Measurements from ENCODE around the gene AMBRA1.

The AMBRA1 gene

DNA sequence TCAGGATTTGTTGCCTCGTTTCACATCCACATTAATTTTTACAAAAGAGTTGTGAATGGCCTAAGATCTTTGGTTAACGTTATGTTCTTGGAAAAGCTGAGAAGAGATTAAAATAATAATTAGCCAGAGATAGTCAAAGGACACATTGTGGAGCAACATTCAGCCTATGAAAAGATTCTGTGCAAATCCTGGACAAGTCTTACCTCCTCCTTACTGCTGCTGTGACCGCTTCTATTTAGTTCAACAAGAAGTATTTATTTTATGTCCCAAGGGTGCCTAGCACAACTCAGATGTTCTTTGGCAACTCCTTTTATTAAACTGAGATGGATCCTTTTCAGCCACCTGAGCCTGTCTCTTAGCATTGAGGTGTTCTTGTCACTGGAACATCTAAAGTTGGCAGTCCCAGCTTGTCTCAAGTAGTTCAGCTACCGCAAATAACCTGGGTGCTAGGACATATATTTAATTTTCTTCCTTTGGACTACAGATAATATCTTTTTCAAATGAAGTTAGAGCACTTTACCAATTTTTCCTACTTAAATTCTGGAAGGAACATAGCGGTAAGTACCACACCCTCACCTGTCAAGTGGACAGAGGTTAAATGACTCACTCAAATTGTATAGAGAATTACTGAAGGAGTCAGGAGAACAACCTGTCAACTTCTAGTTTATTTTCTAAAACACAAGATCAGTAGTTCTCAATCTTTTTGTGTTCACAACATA lies 121.7 kb downstream of the AMBRA1 start:
- DNase-seq, result no peak

DNA sequence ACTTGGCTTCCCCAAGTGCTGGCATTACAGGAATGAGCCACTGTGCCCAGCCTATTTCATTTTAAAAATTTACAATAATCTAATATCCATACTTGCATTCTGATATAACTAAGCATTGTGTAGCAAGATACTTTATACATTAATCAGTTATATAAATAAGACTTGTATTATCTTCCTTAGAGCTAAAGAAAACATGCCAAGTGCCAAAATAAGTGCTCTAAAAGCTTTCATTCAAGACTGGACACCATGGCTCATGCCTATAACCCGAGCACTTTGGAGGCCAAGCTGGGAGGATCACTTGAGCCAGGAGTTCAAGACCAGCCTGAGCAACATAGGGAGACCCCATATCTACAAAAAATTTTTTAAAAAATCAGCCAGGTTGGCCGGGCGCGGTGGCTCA lies 123.9 kb downstream of the AMBRA1 start:
- DNase-seq, result no peak

DNA sequence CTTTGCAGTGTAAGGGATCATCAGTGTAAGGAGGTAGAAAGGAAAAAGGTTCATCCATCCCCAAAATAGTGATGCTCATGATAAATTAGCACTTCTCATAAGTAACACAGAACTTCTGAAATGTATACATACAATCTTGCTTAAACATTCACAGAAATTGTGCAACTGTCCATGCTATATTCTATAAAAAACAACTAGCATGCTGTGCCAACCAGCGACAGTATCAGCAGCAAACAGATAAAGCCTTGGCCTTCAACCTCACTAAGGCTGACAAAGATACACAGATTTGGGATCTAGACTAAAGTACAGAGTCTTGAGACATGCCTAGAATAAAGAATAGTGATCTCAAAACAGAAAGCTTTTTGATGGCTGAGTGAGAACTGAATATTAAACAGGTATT lies 128.1 kb downstream of the AMBRA1 start:
- DNase-seq, result no peak

DNA sequence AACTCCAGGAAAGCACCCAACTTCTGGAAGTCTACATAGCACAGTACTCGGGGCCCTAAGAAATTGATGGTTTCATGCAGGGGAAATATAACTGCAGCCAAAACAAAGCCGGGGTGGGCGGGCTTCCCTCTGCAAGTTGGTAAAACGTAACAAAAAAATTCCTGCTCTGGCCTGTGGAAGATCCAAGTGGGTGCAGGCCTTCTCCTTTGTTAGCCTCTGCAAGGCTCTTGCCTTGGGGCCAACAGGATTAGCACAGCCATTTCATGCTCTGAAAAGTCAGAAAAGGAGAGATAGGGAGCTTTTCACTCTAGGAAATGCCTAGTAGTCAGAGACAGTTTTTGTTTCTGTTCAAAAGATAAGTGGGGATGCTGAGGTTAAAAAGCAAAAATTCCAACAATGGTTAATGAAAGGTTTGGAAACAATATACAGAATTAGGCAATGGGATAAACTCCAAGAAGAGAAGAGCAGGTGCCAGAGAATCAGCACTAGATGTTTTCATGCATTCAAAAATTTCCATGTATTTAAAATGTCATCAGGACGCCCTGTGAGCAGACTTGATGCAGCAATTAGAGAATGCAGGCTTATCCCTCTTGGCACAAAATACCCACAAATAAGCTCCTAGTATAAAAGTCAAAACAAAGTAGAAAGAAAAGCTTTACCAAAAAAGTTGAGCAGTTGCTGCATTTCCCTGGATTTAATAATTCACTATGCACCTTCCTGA lies 130.0 kb downstream of the AMBRA1 start:
- no peak for DNase-seq

DNA sequence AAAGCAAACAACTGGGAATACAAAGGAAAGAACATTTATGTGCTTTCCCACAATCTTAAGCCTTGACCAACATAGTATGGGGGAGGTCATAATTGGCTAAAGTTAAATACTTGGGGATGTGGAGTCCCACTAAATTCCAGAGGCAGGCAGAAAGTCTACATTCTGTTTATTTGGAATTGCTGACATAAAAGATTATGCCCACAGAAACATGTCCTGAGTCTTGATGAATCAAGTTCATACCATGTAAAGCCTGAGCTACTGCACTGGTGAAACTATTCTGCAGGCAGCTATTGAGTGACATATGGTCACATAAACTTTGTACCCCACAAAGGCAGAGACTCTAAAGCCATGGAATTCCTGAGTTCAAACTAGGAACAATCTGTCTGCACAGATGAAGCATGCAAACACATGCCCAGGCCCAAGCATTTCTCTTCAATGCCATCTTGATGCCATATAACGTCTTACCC lies 132.3 kb downstream of the AMBRA1 start:
- no peak for DNase-seq

DNA sequence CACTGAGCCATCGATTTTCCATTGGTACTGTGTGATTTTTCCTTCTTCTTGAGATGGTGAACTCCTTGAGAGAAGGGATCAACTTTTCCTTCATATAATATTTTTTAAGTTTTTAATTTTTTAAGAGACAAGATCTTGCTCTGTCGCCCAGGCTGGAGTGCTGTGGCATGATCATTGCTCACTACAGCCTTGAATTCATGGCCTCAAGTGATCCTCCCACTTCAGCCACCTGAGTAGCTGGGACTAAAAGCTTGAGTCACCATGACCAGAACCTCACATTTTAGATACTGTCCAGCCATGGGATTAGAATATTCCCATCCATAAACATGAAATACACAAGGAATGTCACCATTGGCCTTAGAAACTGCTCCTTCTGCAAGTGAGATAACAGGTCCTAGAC lies 135.3 kb downstream of the AMBRA1 start:
- no peak for DNase-seq

DNA sequence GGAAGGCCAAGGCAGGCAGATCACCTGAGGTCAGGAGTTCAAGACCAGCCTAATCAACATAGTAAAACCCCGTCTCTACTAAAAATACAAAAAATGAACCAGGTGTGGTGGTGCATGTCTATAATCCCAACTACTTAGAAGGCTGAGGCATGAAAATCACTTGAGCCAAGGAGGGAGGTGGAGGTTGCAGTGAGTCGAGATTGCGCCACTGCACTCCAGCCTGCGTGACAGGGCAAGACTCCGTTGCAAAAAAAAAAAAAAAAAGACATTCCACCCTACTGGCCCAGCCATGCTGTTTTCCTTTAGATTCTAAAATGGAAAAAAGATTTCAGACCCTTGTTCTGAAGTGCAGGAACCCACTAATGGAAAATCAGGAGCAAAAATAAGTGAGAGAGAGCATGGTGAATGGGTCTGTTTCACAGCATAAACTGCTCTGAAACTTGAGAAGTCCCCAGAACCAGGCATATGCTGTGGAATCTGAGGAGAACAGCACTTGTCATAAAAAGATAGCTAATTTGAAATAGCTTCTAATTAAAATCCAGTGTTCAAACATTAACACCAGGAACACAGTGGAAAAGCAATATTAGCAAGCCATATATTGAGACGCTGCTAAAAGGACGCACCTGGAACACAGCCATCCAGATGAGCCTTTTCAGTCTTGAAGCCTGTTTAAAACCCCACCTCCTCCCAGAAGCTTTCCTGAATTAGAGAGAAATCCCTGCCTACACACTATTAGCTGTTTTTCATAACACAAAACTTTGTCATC lies 136.0 kb downstream of the AMBRA1 start:
- no peak for DNase-seq

DNA sequence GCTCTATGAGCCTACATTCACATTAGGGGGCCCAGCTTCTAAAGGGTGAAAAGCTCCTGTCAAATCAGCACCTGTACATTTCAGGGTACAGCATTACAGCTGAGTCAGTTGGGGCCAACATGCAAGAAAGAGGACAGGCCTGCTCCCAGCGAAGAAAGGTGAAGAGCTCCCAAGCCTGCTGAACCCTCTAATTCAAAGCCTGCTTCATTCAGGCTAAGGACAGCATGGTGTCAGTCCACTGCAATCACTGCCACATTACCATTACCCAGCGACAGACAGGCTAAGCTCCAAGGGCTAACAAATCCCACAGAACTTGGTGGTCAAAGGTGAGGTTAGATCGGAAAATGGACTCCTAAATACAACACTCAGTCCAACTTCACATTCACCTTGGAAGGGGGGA lies 136.8 kb downstream of the AMBRA1 start:
- DNase-seq, result no peak

DNA sequence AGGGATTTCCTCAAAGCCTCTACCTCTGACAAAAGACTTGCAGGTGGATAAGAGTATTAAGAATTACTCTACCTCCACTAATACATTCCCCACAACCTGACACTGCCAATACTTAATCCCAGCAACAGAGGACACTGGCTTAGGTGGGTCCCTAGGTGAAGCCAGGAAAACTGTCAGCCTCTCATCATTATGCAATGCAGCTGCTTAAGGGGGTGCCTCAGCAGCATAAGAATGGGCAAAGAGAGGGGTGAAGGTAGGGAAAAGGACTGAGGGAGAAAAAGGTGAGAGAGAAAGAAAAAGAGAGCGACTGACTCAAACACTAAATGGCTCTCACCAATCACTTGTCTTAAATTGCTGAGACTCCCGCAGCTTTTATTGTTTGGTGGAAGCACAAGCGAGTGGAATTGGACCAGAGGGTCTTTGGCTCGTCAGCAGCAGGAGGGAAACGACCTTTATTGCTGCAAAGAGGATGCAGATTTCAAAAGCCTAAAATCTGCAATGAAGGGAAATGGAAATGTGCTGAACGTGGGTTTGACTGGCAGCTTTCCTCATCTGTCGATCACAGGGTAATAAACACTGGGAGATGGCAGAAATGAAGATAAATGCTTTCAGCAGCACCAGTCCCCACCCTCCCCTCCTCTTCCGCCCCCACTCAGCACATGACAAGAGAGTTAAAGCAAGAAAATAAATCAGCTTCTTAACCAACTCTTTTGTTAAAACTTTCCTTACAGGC lies 137.4 kb downstream of the AMBRA1 start:
- no peak for DNase-seq

DNA sequence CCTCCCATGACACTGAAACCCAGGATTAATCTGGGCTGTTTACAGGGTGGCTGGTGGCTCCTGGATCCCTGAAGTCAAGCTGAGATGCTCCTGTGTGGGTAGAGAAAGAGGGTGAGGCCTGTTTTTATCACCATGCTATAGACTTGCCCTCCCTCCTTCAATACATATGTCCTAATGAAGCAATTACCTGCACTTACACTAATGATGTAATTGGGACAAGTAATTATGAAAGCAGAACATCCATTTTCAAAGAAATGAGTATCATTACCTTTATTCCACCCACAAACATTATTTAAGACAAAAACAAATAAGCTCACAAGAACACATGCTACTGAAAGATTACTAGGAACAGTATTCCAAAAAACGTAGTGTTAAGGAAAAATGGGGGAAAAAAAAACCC lies 138.0 kb downstream of the AMBRA1 start:
- no peak for DNase-seq

DNA sequence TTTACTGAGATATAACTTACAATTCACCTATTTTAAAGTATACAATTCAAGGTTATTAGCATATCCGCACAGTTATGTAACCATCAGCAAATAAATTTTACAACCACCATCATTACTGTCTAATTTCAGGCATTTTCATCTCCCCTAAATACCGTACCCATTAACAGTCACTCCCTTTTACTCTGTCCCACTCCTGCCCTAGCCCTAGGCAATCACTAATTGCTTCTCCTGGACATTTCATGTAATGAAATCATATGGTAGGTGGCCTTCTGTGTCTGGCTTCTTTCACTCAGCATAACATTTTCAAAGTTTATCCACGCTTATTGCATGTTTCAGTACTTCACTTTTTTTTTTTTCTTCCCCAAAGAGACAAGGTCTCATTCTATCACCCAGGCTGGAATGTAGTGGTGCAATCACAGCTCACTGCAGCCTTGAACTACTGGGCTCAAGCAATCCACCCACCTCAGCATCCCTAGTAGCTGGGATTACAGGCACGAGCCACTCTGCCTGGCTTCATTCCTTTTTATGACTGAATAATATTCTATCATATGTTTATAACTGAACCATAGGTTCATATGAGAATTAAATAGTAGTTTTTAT lies 140.8 kb downstream of the AMBRA1 start:
- no peak for DNase-seq

DNA sequence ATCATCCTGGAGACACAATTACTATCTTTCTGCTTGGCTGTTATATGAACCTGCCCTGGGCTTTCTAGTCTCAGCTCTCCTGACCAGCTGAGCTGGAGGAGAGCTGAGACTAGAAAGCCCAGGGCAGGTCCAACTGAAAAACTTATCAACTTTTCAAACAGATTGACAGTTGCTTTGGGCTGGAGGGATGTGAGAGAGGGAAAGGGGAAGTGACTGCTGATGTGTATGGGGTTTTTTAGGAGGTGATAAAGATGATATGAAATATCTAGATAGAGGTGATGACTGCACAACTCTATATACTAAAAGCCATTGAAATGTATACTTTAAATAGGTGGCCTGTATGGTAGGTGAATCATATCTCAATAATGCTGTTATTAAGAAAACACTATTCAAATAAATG lies 142.1 kb downstream of the AMBRA1 start:
- no peak for DNase-seq

DNA sequence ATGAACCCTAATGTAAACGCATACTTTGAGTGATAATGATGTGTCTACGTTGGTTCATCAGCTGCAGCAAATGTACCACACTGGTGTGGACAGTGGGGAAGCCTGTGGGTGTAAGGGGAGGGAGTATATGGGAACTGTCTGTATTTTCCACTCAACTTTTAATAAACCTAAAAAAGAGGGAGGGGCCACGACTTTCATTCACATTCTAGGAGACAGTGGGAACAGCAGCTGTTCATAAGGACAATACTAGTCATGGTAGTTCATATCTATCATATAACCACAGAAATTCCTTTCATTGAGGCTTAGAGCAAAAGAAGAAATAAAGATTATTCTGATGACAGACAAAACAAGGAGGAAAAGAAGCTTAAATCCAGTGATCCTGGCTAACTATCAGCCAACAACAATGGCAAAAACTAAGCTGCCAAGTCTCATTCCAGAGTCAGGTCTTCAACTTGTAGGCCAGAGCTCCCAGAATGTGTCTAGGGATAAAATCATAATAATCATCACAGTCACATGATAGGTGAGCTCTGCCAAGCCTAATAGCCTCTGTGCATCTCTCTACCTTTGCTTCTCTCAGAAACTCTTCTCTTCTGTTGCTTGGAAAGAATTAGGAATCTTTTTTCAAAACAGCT lies 142.9 kb downstream of the AMBRA1 start:
- no peak for DNase-seq

DNA sequence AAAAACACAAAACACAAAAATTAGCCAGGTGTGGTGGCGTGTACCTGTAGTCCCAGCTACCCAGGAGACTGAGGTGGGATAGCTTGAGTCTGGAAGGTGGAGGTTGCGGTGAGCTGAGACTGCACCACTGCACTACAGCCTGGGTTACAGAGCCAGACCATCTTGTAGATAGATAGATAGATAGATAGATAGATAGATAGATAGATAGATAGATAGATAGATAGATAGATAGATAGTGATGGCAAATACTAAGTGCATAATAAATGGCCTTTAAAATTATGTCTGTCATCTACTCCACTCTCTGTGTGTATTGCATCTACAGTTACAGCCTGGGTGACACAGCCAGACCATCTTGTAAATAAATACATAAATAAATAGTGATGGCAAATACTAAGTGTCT lies 146.3 kb downstream of the AMBRA1 start:
- DNase-seq, result no peak

DNA sequence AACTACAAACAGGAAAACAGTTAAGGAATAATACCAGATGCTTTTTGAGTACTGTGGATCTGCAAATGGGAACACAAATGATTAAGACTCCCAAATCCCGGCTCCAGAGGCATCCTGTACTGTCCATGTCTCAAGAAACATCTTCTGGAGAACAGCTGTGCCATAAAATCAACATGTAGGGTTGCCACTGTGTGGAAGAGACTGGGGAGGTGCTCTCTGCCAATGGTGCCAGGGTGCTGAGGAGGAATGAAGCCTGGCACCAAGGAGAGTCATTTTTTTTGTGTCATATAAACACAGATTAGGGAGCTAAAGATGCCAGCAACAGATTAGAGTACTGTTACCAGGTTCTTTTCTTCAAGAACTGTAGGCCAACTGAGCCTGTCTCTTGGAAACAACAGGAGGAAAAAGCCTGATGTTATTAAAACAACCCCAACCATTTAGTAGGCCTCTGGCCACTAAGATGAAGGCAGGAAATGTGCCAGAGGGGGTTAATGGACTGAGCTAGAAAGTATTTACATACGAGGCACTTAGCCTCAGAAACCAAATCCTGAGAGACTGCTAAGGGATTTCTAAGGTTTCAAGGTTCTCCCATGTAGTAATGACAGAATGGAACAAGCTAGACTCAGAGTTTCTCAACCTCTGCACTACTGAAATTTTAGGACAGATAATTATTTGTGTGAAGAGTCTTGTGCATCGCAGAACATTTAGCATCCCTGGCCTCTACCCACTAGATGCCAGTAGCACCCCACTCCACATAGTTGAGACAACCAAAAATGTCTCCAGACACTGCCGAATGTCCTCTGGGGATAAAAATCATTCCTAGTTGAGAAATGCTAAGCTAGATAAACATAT lies 147.7 kb downstream of the AMBRA1 start:
- DNase-seq, result no peak

DNA sequence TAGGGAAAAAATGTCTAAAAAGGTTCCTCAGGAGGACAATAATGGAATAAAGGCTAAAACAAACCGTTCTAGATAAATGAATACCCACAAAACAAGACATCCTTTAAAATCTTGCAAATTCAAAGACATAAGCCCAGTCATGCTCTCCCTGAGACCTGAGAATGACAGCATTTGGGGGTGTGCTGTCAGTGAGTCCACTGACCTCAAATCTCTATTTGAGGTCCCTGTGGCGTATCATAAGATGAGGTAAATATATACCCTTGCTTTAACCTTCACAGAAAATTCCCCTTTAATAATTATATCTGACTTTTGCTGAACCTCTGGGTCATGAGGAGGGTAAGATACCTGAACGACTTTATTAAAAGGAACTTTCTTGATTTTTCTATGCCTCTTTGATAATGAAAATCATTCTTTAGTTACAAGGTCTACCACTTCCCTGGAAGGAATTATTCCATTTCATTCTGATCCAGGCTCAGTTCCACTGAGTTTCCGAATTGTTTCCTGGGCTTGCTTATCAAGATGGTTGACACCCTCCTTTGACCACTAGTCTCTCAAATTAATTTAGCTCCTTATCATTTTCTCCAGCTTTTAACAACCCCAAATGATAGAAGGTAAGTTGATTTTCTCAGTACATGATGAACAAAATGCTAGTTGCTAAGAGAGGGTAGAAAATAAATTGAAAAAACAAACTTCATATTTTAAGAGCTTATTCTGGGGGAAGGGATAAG lies 148.5 kb downstream of the AMBRA1 start:
- no peak for DNase-seq

DNA sequence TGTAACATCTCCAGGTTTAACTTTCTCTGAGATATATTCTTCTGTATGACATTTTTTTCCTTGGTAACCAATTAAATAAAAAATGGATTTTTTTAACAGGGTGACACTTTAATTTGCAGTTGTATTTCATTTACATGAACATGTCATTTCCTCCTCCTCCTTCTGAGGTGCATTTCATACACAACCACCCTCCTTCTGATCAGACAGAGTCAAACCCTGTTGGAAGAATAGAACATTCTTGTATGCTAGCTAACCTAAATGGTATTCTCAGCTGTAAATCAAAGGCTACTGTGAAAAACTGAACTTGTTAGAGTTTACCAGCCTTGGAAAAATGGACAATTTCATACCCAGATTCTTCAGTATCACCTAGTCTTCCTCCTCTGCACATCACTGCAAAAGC lies 149.5 kb downstream of the AMBRA1 start:
- DNase-seq, result no peak

DNA sequence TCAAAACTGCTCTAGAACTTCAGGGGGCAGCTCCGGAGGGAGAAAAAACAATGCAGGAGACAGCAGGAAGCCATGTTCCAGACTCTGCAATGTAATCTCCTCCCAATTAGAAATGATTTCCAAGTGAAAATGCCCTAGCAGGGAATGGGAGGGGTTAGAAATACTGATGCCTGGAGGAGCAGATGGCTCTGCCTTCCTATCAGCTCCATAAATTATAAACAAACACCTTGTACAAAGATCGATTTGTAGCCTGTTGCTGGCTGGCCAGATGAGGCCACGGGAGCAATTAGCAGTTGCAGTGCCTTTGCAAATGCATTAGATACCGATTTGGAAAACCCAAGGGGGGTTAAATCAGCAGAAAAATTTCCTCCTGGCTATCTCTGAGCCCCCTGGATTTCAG lies 155.6 kb downstream of the AMBRA1 start:
- no peak for DNase-seq

DNA sequence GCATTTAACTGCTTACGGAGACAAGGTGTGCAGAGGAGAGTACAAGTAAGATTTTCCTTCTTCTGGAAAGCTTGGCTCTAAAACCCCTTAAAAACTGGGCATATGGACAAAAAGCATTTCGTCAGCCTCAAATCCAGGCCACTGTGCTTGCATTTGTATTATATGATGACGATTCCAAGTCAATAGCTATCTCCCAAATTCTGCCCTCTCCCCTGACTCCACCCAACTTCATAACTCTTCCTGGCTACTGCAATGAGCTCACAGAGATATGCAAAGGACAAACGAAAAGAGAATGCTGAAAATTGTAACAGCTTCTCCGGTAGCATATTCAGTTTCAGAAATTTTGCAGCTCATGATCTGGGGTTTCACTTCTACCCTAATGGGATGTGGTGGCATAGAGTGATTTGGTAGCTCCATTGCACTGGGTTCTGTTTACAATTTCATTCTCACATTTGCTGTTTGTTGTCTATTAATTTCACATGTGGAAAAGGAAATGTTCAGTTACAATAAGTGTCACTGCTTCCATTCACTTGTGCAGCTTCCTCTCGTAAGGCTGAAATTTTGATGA lies 156.6 kb downstream of the AMBRA1 start:
- no peak for DNase-seq

DNA sequence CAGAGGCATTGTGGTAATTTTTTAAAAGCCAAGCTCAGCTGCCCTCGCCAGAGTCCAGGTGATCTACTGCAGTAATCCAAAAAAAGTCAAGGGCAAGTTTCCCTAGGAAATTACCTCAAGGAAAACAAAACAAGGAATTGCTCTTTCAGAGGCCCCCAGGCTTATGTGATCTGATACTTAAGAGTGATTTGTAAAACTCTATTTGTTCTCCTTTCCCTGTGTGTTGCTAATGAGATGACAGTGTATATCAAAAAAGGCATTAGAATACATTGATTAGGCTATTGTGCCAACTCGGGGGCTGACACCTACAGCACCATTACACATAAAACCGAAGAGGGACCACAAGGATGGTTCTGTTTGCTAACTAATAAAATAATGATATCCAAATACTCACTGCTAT lies 157.7 kb downstream of the AMBRA1 start:
- no peak for DNase-seq
